HG03025 (cell line): ENCODE data around the gene RPS2.
"Not testable (repeated sequence)": the region's sequence is repeated elsewhere in the genome, so short reads cannot be mapped to it uniquely, and the experiment has no call there.

Experiments
- ATAC-seq: cut with Tn5 transposase; IDR thresholded peaks from one replicate; pipeline ENCODE4 v1.9.1; 2021; ENCODE audit warnings: mild to moderate bottlenecking, moderate library complexity; ENCODE audit not compliant: unreplicated experiment, low FRiP score

RPS2 gene

DNA sequence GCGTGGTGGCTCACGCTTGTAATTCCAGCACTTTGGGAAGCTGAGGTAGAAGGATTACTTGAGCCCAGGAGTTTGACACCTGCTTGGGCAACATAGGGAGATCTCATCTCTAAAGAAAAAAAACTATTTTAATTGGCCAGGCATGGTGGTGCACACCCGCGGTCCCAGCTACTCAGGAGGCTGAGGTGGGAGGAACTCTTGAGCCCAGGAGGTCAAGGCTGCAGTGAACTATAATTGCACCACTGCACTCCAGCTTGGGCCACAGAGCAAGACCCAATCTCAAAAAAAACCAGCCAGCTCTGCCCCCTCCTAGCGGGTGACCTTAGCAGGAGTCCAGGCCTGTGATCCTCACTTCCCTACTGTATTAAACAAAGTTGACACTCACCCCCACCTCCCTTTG, 40.5 kb downstream of the RPS2 start:
- ATAC-seq: no peak

DNA sequence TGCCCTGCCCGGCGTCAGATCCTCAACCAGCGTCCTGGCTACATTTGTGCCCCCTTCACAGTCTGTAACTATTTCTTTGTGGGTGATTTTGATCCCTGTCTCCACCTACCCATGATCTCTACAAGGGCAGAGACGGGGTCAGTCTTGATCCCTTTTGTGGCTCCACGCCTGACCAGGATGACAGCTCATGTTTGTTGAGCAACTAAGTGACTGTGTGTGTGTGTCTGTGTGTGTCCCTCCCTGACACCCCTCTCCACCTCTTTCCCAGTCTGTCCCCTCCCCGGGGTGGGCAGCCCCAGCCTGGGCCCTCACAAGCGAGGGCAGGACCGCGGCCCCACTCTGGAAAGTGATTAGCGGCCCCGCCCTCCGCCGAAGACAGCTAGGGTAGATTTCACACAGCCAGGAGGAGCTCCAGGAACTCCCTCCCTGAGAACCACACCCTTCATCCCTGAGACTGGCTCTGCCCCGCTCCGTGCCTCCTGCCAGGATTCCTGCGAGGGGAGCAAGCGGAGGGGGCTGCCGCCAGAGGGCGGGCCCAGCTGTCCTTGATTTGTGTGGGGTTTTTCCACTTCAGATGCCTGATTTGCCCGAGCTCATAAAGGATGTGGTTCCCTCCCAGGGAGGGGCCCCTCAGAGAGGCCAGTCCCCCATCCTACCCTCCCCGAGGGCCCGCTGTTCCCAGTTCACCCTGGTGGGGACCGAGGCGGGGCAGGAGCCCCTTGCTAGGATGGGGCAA, 41.2 kb downstream of the RPS2 start:
- no peak for ATAC-seq

DNA sequence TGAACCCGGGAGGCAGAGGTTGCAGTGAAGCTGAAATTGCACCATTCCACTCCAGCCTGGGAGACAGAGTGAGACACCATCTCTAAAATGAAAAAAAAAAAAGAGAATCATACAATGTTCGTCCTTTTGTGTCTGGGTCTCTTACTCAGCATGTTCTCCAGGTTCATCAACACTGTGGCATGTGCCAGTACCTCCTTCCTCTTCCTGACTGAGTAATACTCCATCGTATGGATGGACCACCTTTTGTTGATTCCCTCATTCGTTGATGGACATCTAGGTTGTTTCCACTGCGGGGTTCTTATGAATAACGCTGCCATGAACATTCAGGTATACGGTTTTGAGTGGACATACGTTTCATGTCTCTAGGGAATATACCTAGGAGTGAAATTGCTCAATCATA, 42.3 kb downstream of the RPS2 start:
- no peak for ATAC-seq

DNA sequence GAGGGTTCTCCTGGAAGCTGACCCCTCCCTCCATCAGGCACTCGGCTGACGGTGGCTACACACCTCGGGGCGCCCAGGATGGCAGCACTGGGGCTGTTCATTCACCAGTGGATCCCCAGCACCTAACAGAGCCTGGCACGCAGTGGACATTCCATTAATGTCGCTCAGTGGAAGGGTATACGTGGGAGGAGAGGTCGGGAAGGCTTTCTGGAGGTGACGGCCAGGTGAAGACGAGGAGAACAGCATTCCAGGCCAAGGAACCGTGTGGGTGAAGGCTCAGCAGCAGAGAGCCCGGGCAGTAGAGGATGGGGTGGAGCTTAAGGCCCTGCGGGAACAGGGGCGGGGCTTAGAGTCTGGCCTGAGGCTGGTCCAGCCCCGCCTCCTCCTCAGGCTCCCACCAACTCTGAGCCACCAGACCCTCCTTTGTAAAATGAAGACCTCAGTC, 43.9 kb downstream of the RPS2 start:
- no peak for ATAC-seq

DNA sequence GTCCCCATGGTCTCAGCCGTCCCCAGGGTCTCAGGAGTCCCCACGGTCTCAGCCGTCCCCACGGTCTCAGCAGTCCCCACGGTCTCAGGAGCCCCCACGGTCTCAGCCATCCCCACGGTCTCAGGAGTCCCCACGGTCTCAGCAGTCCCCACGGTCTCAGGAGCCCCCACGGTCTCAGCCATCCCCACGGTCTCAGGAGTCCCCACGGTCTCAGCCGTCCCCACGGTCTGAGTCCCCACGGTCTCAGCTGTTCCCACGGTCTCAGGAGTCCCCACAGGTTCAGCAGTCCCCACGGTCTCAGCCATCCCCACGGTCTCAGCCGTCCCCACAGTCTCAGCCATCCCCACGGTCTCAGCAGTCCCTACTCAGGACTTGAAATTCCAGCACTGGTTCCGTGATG, 44.5 kb downstream of the RPS2 start:
- ATAC-seq: not testable (repeated sequence)

DNA sequence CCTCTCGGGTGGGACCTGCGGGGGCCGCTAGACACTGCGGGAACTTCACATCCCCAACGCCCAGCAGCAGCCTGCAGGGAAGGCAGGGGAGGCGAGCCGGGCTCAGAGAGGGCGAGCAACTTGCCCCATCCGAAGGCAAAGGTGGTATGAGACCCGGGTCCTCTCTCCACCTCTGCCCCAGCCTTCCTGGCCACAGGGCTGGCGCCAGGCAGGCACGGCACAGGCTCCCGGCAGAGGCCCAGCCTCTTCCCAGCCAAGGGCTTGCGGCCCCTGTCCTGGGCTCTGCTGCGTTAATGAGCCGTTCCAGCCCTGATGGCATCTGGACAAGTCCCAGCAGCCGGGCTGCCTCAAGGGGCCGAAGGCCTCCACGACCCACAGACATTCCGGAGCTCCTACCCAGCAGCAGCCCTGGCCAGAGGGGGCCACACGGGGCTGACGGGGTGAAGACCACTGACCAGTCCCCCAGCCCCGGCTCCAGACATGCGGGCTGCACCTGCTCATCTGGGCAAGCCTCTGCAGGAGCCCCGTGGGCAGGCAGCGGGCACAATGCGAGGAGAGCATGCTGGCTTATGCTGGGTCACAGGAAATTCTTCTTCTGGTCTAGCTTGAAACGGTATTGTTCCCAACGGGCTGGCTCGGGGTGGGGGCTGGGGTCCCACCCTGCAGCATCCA, 45.2 kb downstream of the RPS2 start:
- no peak for ATAC-seq

DNA sequence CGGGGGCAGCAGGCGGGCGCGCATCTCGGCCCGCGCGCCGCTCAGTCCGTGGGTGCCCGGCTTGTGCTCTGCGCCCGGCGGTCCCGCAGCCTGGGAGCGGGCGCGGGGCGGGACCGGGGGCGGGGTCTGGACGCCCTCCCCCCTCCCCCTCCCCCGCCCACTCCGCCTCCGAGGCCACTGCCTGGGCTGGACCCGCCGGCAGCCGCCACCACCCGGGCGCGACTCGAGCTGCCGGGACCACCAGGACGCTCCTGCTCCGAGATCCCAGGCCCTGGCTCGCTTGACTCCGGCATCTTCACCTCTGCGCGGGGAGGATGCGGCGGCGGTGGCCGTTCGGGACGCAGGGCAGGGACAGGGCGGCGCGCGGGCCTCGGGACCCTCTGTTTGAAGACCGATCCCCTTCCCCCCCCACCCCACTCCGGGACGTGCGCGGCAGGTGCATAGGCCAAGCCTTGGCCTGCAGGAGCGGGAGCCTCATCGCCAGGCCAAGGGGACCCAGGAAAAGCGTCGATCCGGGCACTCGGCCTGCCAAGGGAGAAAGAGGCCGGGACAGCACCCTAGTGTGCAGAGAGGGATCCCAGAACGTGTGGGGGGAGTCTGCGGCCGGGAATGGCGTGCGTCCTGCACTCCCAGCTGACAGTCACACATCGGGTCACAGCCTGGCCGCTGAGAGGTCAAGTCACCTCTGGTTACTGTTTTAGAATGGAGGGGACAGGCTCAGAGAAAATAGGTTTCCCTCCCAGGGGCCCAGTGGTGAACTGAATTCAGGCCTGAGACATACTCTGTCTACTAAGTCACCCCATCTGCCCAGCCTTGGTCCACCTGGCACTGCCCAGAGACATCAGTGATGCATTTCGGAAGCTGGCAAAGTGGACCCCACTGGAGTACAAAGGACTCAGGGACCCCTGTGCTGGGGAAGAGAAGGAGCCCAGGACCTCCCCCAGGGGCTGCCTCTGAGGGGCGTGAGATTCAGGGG, 46.0 kb downstream of the RPS2 start, which contains the start of gene HS3ST6:
Gene HS3ST6, minus strand, starts transcription at position 65 of the 976 bp plus-strand sequence. CDS start 92 bp downstream, outside the sequence.
- no peak for ATAC-seq

DNA sequence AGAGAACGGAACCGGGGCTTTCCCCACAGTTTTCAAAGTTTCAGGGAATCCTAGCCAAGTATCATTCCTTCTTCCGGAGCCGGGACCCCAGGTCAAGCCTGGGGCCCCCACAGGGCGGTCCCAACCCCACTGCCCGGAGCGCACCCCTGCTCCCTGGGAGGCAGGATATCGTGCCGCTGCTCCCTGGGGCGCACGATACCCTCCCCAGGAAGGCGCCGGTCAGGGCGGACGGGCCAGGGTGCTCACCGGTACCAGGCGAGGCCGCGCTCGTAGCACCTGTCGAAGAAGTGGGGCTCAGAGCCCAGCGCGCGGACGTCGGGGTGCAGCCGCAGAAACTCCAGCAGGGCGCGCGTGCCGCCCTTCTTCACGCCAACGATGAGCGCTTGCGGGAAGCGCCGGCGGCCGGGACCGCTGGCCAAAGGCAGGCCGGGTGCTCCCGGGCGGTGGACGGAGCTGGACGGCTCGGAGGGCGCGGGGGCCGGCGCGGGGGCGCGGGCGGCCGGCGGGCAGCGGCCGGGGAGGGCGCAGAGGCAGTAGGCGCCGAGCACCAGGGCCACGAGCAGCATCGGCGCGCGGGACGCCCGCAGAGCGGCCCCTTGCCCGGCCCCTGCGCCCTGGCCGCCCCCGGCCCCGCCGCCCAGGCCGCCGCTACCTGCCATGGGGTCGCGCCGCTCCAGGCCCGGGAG, 46.8 kb downstream of the RPS2 start:
- ATAC-seq: no peak

DNA sequence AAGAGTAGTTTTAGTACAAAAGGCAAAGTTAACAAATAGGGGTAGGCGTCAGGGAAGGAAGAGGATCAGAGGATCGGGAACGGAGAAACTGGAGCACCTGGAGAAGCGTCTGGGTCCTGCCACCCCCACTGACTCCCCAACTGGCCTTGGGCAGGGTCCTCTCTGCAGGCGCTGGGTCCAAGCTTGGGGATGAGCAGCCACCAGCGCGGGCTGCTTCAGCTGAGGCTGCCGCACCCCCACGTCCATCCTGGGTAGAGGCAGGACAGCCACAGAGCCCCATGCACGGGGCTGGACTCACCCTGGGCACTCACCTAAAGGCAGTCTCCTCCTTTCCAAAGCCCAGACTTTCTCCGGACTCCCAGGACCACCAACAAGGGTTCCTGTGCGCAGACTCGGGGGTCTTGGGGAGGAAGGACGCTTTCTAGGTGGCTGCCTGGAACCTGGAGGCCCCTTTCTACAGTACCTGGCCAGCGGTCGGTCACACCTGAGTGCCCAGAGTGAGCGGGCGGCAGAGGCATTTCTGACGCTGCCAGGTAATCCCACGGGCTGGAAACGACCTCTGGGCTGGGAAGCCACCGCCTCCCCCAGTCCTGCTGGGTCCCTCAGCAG, 47.5 kb downstream of the RPS2 start:
- ATAC-seq: no peak

DNA sequence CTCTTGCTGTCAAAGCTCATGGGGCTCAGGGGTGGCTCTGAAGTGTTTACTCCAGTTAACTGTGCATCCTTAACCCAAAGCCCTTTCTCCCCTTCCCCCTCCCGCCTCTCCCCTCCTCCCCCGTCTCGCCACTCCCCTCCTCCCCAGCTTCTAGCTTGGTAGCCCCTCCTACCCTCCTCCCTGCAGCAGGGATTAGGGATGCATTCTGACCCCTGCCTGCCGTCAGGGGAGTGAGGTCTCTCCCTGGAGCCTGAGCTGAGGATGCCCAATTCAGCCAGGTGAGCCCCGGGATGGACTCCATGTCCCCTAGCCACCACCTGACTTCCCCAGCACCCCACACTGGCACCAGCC, 48.0 kb downstream of the RPS2 start:
- ATAC-seq: no peak

DNA sequence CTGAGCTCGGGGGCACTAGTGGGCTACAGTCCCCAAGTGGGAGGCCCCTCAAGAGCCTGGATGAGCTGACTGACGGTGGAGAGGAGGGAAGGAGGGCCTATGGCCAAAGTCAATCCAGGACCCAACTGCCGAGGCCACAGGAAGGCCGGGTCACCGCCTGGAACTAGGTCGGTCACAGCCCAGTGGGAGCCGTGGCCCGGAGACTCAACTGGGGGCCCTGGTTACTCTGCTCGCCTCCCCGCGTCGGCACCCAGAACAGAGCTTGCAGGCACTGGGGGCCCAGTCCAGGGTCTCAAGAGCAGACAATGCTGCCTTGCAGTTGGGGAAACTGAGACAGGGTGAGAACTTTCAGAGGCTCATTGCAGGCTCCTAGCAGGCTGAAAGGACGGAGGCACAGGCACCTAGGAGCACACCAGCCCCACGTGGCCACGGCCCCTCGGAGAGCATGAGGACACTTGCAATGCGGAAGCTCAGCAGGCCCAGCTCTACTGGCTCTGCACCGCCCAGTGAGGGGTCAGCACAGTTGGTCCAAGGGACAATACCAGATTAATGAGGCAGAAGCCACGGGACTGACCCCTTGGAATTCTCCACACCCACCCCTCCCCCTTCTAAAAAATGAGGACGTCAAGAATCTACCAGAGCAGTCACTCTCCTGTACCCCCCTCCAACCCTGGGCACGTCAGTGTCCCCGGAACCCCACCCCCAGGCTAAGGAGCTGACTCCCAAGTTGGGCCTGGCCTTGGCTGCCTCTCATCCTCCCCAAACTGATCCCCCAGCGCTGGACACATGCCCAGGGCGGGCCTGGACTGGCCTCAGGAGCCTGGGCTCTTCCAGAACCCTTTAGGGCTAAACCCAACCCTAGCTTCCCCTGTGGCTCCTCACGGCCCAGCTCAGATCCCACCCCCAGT, 48.6 kb downstream of the RPS2 start:
- ATAC-seq: no peak

DNA sequence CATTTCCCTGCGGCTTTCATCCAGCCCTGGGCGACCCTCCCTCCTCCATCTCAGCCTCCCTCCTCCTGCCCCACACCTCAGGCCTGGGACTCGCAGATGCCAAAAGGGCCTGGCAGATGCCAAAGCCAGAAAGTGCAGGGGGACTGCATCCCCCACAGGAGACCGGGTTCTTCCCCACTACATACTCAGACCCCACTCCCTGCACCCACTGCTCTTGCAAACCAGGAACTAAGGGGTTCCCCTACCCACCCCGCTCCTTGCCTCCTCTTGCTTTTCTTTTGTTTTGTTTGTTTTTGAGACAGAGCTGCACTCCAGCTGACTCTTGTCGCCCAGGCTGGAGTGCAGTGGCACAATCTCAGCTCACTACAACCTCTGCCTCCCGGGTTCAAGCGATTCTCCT, 49.6 kb downstream of the RPS2 start:
- no peak for ATAC-seq

DNA sequence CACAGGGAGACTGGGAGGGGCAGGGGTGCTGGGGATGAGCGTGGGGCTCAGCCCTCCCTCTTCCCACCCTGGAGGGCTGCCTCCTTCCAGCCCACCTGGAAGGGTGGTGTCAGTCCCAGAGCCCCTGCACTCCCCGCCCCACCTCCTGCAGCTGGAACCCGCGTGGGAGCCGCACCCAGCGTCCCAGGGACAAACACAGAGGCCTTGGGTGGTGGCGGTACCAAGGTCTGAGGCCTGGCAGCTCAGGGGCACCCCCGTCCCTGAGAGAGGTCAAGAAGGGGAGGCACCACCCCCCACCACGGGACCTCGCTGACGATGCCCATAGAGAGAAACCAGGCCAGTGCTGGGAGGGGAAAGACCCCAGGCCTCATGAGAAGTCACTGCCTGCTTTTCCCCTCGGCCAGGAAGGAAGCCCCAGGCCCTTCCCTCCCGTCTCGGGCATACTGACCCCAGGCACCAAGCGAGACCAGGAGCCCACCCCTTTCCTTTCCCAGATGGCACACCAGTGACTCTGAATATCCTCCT, 50.5 kb downstream of the RPS2 start:
- no peak for ATAC-seq

DNA sequence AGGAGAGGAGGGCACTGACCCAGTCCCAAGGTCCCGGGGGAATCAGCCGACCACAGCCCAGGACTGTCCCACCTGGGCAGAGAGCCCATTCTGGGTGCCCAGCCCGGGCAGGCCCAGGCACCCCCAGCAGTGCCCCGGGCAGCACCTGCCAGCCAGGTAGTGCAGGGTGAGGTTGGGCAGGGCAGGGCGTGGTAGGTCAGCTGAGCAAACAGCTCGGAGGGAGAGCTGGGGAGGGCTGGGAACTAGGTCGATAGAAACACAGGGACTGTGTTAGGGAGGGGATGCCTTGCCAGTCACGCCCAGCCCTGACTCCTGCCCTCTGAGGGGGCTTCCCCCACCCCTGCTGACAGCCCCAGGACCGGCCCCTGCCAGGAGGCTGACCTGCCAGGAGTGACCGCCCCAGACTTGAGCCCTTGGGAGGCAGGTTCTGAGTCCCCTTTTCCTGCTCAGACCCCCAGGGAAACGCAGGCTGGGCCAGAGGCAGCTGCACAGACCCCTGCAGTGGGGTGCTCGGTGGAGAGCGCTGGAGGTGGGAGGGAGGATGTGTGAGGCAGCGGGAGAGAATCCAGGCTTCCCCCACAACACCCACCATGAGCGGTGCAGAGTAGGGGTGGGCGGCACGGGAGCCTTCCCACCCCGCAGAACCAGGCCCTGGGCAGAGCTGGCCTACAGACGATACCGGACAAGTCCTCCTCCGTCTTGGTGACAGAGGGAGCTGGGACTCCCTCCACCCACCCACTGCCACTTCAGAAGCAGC, 51.1 kb downstream of the RPS2 start:
- ATAC-seq: no peak

DNA sequence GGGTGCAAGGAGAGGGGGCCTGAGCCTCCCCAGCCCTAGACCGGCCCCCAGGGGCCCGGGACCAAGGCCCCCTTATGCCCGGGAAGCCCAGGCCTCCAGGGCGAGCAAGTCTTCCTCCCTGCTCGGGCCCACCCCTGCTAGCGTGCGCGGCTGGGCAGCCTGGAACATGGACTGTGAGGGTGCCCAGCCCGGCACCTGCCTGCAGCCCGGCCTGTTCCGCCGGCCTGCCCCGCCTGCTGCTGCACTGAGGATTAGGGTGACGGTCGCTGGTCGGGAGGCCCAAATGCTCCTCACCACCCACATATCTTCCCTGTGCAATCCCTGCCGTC, 52.4 kb downstream of the RPS2 start:
- ATAC-seq: no peak
